ENCODE measurements around the gene ZNF70.
A peak's percentile ranks its signal among the peaks of the same experiment; 100 is the strongest.

Gene ZNF70

GRCh38 chr22:23774114-23774921, 23.4 kb upstream of the ZNF70 start:
- H3K4me3 ChIP-seq (ENCODE audit: low read length) = no peak overlapping the region
- no peak for TF ChIP-seq CTCF (IDR thresholded peaks at IDR 0.05; ENCODE audit: insufficient read depth, low read depth, low read length, missing control alignments)
- no peak for DNase-seq (ENCODE audit: low read depth)

GRCh38 chr22:23773483-23774113, 22.7 kb upstream of the ZNF70 start:
- TF ChIP-seq CTCF (IDR thresholded peaks at IDR 0.05; ENCODE audit: insufficient read depth, low read depth, low read length, missing control alignments) = no peak
- DNase-seq (ENCODE audit: low read depth) = no peak
- H3K4me3 ChIP-seq (ENCODE audit: low read length) = no peak overlapping the region

GRCh38 chr22:23772649-23773473, 21.9 kb upstream of the ZNF70 start, which contains the start of gene MMP11:
MMP11 (plus strand) TSS chr22:23772849; CDS start chr22:23772871, 22 bp downstream.
- peak; percentile 17 for DNase-seq (ENCODE audit: low read depth)
- TF ChIP-seq CTCF (IDR thresholded peaks at IDR 0.05; ENCODE audit: insufficient read depth, low read depth, low read length, missing control alignments) = no peak

GRCh38 chr22:23772315-23772648, 21.4 kb upstream of the ZNF70 start:
- peak overlapping the region; percentile 32 for H3K4me3 ChIP-seq (ENCODE audit: low read length)
- no peak for TF ChIP-seq CTCF (IDR thresholded peaks at IDR 0.05; ENCODE audit: insufficient read depth, low read depth, low read length, missing control alignments)
- no peak for DNase-seq (ENCODE audit: low read depth)

More at GRCh38 chr22:23772649-23773473, 21.9 kb upstream of the ZNF70 start, which contains the start of gene MMP11:
- H3K4me3 ChIP-seq (ENCODE audit: low read length) = peak within 1 kb of the TSS; percentile 32

- DNase-seq (ENCODE audit: low read depth) = no peak
- H3K4me3 ChIP-seq (ENCODE audit: low read length) = no peak overlapping the region
- TF ChIP-seq CTCF (IDR thresholded peaks at IDR 0.05; ENCODE audit: insufficient read depth, low read depth, low read length, missing control alignments) = no peak
These were observed 18.5 kb upstream of the ZNF70 start for GRCh38 chr22:23769321-23769965.

Data from epithelial cell of esophagus (primary cell).